NCI-H2029 (cell line): Measurements from ENCODE around the gene P2RY1.
"Not testable (repeated sequence)": the region's sequence is repeated elsewhere in the genome, so short reads cannot be mapped to it uniquely, and the experiment has no call there.

ENCODE experiments used
- DNase-seq: peaks from one replicate; lab custom pipeline; 2025; lab: John Stamatoyannopoulos, UW

P2RY1 gene

DNA sequence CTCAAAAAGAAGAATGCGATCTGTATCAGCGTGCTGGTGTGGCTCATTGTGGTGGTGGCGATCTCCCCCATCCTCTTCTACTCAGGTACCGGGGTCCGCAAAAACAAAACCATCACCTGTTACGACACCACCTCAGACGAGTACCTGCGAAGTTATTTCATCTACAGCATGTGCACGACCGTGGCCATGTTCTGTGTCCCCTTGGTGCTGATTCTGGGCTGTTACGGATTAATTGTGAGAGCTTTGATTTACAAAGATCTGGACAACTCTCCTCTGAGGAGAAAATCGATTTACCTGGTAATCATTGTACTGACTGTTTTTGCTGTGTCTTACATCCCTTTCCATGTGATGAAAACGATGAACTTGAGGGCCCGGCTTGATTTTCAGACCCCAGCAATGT, 1.3 kb downstream of the P2RY1 start:
- DNase-seq: no peak

DNA sequence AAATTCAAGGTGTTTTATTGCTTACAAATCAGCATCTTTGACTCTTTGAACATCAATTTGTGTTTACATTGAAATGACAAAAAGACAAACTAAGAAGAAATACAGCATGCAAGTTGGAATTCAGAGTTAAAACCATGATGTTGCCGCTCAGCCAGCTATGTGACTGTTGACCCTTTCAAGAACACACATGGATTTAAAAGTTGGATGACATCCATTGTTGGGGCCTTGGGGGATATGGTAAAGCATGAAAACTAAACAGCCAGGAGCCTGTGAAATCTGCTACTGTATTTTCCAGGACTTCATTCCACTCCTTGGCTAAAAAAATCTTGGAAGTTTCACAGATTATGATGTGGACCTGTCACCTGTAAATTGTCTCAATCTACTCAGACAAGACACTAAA, 4.6 kb downstream of the P2RY1 start:
- DNase-seq: no peak

DNA sequence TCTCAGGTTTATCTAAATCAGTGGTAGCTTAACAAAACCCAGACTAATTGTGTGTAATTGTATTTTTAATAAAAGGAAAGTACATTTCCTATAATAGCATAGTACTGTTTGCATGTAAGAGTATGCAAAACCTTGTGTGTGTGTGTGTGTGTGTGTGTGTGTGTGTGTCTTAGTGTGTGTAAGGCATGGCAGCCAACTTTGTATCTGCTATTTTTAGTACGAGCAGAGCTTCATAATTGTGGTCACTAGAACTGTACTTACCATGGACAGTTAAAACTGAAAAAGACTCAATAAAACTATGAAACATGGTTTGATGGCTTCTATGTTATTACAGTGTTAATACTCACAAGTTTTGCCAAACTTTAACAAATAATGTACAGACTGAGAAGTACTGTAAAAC, 6.2 kb downstream of the P2RY1 start:
- DNase-seq: no peak

DNA sequence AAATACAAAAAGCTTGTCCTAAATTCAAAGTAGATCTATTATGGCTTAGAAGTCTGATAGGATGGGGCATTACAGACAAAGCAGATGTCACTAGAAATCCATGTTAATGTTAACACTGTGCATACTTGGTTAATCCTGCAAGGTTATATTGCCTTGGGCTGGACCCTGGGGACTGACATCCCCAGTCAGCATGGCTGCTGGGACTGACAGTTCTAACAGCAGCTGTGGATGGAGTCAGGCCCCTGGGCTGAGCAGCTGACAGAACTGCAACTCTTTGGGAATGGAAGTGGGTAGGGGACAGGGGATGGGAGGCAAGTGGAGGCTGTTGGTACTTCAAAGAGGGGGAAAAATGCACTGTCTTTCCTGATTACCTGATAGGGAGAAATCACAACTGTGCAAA, 7.5 kb downstream of the P2RY1 start:
- no peak for DNase-seq

DNA sequence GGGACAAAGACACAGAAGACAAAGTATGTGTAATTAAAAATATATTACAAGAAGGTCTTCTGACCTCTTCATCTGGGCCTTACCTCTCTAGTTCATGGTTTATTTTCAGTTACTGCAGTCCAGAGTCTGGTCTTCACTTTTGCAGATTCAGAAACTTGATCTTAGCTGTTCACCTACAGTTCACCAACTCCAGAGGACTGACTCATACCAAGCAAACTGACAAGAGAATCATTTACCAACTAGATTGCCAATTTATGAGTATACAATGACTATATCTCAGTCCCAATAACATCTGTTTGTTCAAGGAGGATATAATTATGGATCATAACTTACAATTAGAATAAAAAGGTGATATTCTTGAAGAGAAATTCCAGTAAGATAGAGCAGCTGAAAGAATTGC, 9.0 kb downstream of the P2RY1 start:
- no peak for DNase-seq

DNA sequence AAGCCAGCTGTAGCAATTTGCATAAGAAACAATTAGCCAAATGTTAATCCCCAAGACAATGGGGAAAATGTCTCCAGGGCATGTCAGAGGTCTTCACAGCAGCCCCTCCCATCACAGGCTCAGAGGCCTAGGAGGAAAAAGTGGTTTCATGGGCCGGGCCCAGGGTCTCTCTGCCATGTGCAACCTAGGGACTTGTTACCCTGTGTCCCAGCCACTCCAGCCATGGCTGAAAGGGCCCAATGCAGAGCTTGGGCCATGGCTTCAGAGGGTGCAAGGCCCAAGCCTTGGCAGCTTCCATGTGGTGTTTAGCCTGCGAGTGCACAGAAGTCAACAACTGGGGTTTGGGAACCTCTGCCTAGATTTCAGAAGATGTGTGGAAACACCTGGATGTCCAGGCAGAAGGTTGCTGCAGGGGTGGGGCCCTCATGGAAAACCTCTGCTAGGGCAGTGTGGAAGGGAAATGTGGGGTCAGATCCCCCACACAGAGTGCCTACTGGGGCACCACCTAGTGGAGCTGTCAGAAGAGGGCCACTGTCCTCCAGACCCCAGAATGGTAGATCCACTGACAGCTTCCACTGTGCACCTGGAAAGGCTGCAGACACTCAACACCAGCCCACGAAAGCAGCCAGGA, 11.8 kb downstream of the P2RY1 start:
- not testable (repeated sequence) for DNase-seq

DNA sequence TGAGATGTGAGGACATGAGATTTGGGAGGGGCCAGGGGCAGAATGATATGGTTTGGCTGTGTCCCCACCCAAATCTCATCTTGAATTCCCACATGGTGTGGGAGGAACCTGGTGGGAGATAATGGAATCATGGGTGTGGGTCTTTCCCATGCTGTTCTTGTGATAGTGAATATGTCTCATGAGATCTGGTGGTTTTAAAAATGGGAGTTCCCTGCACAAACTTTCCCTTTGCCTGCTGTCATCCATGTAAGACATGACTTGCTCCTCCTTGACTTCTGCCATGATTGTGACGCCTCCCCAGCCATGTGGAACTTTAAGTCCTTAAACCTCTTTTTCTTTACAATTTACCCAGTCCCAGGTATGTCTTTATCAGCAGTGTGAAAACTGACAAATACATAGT, 12.7 kb downstream of the P2RY1 start:
- not testable (repeated sequence) for DNase-seq

DNA sequence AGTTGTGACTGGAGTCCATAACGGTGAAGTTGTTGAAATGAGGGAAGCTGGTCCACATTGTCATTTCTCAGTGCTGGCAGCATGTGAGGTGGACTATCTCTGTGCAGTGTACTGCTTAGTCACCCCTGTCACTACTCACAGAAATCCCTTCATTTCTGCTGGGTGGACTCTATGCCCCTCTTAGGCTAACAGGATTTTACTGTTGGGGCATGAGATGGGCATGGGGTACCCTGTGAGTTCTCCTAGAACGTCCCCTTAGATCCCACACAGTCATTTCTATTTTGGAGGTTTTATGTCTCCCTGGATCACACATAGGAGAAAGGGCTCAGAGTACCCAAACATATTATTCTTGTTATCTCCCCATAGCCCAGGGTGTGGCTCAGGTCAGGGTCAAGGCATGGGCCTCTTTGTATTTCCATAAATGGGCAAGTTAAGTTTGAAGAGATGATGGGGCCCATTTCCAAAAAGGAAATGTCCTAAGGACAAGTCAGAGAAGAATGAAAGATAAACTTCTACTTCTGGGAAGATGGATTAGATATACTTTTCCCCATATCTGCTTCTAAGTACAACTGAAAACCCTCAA, 15.2 kb downstream of the P2RY1 start:
- no peak for DNase-seq

DNA sequence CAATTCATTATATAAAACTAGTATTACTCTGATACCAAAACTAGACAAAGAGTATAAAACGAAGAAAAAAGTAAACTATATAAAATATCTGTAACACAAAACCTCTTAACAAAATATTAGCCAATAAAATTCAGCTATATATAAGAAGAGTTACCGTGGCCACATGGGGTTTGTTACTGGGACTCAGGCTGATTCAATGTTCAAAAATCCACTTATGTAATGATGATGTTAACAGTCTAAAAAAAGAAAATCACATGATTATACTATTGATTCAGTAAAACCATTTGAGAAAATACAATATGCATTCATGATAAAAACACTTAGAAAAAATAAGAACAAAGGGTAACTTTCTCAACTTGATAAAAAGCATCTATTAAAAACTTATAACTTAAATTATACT, 18.3 kb downstream of the P2RY1 start:
- DNase-seq: no peak

DNA sequence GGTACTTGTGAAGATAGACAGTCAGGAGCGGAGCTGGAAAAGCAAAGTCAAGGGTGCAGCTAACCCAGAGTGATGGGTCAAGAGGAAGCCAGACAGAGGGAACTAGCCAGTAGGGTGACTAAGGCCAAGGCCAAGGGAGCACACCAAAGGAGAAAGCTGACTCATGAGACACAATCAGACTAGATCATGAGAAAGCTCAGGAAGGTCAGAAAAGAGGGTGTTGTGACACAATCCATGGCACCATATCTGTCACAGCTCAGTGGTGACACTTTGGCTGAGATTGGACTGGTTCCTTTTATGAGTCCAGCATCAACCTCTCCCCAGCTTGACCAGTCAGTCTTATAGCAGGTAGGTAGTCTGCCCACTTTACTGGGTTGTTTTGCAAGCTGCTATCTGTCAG, 22.2 kb downstream of the P2RY1 start:
- DNase-seq: no peak

DNA sequence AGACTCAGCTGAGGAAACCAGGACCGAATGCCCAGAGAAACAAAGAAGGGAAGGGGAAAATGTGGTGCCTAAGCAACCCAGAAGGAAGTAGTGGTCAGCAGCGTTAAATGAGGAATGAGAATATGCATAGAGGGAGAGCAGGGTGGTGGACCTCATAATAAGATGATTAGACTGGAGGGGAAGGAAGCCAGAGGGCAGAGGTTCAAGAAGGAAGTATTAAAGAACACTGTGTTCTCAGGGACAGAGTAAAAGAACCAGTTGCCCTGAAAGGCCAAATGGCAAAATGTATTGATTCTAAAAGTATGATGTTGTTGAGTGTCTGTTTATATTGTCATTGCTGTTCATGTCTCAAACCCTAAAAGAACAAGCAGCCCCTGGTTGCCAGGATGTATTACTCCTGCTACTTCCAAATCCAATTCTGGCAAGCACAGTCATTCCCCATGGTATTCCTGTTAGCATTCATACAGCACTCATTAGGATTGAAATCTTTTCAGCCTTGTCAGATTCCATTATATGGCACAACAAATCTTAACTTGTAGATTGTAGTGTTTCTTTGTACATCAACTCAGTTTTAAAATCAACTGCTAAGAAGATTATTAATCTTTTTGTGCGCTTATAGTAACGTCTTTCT, 23.4 kb downstream of the P2RY1 start:
- no peak for DNase-seq

DNA sequence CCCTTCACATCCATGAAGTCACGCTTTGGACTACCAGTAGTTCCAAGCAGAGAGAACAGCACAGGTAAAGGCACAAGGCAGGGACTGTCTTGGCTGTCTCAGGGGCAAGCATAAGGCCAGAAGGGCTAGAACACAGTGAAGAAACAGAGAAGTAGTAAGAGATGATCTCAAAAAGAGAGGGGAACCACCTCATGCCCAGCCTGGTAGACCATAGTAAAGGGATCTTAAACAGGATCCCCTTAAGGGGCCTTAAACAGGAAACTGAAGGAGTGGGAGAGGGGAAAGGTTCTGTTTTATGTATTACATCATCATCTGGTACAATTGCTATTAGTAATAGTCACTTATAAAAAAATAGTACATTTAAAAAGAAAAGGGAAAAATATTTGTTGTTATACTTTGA, 25.8 kb downstream of the P2RY1 start:
- DNase-seq: no peak

DNA sequence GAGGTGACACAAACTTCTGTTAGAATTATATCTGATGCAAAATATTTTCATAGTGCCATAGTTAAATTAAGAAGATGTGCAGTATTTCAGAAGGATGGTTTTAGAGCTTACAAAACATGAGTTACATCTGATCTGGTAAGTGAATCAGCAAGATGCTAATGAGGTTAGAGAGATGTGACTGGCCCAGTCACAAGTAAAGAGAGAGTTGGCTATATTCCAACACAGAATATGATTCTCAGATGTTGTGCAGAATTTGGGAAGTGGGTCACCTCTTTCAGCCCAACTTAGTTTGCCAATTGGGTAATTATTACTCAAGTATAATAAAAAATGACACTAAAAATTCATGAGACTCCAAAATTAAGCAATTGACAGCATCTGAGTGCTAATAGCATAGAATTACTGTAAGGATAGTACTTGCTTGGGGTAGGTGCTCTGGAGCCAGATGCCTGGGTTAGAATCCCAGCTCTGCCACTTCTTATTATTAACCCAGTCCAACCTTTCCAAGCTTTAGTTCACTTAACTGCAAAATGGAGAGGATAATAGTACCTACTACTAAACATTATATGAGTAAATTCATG, 30.8 kb downstream of the P2RY1 start:
- no peak for DNase-seq

DNA sequence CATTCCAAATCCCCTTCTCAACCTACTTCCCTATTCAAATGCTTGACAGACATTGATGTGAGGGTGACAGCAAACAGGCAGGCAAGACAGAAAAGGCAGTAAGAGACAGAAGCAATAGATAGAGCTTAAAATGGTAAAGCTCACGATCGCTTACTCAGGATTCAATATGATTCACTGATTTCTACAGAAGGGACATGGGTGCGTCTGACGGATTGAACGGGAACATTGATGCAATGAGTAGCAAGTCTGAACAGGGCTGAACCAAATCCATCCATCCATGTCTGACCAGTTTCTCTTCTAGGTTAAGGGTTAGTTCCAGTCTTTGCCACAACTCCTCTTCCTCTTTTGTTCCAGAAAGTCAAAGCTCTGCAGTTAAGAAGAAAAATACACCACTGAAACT, 35.1 kb downstream of the P2RY1 start:
- DNase-seq: no peak

DNA sequence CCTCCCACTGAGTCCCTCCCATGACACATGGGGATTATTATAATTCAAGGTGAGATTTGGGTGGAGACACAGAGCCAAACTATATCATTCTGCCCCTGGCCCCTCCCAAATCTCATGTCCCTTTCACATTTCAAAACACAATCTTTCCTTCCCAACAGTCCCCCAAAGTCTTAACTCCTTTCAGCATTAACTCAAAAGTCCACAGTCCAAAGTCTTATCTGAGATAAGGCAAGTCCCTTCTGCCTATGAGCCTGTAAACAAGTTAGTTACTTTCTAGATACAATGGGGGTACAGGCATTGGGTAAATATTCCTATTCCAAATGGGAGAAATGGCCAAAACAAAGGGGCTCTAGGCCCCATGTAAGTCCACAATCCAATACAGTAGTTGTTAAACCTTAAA, 38.4 kb downstream of the P2RY1 start:
- DNase-seq: not testable (repeated sequence)

DNA sequence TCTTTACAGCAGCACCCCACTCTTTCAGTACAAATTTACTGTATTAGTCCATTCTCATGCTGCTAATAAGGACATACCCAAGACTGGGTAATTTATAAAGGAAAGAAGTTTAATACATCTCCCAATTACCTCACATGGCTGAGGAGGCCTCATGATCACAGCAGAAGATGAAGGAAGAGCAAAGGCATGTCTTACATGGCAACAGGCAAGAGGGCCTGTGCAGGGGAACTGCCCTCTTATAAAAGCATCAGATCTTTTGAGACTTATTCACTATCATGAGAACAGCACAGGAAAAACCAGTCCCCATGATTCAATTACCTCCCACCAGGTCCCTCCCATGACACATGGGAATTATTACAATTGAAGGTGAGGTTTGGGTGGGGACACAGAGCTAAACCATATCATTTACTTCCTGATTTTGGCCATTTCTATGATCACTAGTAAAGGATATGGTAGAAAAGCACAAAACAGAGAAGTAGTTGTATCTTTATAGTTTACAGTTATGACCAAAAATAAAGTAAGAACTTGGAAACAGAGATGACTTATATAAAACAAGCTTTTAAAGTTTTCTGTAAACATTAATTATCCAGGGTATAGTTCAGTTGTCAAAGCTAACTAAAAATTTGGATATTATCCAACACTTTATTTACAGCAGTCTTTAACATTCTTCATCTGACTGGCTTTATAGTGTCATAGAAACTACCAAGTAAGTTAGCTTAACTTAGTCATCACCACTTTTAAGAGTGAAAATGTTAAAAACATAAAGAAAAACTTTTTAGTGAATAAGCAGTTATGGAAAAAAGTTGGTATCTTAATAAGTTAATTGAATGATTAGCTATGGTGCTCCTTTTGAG, 40.2 kb downstream of the P2RY1 start:
- no peak for DNase-seq

DNA sequence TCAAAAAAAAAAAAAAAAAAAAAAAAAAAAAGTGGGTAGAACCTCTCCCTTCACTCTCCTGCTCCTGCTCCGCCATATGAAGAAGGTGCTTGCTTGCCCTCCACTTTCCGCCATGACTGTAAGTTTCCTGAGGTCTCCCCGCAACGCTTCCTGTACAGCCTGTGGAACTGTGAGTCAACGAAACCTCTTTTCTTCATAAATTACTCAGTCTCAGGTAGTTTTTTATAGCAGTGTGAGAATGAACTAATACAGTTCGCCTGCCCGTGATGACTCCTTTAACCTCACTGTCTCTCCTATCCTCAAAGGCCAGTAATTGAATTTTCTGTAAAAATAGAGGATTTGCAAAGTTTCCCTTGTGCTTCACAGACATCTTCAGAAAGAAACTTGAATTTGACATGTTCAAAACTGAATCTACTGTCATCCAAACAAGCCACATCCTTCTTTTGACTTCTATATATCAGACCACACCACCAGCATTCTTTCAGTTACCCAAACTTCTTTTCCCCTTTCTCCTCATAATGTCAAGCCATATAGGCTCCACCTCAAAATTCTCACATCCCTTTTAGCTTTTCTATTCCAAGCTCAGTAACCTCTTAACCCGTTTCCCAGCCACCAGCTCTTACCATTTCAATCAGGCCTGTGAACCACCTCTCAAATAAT, 44.3 kb downstream of the P2RY1 start:
- DNase-seq: no peak

DNA sequence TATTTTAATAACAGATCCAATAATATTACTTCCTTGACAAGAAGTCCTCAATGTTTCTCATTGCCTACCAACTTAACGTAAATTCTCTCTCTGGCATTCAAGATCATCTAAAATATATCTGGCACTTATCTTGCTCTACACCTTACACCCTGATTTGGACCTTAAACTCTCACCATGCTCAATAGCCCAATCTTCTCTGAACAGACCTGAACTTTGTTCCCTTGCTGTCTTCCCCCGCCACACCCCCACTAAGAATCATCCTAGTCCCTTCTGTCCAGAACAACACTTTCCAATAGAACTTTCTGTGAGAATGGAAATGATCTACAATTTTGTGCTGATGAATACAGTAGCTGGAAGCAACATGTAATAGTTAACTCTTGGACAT, 44.9 kb downstream of the P2RY1 start:
- no peak for DNase-seq

DNA sequence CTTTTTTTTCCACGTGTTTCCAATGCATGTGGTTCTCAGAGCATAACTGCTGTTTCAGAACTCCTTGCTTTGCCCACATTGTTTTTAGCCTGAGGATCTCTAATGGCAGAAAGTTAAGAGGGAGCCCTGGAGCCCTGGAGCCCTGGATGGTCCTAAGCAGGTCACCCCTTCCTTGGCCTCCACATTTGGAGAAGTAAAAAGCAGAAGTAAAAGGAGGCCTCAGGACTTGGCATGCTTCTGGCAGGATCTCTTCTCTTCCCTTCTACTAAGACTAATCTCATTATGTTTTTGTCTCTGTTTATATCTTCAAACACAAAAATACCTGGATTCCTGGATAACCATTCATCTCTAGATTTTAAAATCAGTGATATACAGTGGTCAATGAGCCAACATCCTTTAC, 50.1 kb downstream of the P2RY1 start:
- DNase-seq: no peak
